Testis (tissue), 3 donors: ENCODE measurements around the gene PDIA4. TPM values are rescaled to one million over a fixed set of nuclear protein-coding genes. Genes with fewer than 3 reads are reported as not detected.
"Not testable (repeated sequence)": the region's sequence is repeated elsewhere in the genome, so short reads cannot be mapped to it uniquely, and the experiment has no call there.

Source experiments
- DNase-seq: peaks from one replicate; pipeline ENCODE4 v3.0.0-alpha.2; 2019
- H3K27ac ChIP-seq, 2 donors: fragments of 200-600 bp; sonication (generic); one replicate each; pipeline ENCODE4 v1.5.1; 2019
- H3K27me3 ChIP-seq: fragments of 200-600 bp; sonication (generic); one replicate; pipeline ENCODE4 v1.5.1; 2019
- H3K36me3 ChIP-seq: fragments of 200-600 bp; sonication (generic); one replicate; pipeline ENCODE4 v1.5.1; 2017; ENCODE audit warnings: low read depth; ENCODE audit errors: missing control alignments
- H3K4me1 ChIP-seq: fragments of 200-600 bp; sonication (generic); one replicate; pipeline ENCODE4 v1.5.1; 2019
- H3K4me3 ChIP-seq, 2 donors: fragments of 200-600 bp; sonication (generic); one replicate each; pipeline ENCODE4 v1.5.1; 2017 to 2019
- H3K9me3 ChIP-seq: fragments of 200-600 bp; sonication (generic); one replicate; pipeline ENCODE4 v1.5.1; 2017
- POLR2A ChIP-seq: fragments of 450-650 bp; IDR thresholded peaks from one replicate; pipeline ENCODE4 v1.6.1; 2017; ENCODE audit warnings: antibody characterized with exemption, mild to moderate bottlenecking, moderate library complexity
- WGBS, 2 donors: methylation state at CpG; one replicate each; pipeline ENCODE4 v1.1.5; 2018; 5-methylcytosine and 5-hydroxymethylcytosine counted together
- intact Hi-C: fragments of 100-400 bp; cut with DNase I; formaldehyde crosslinking; loops from one replicate; pipeline ENCODE4 v1.15.1; 2023; ENCODE audit warnings: low total_unique reads
- polyA plus RNA-seq: library from polyadenylated mRNA; stranded (reverse); fragments of 350-450 nt; fragmentation: Illumina TruSeq; extraction: RNeasy Lipid Tissue Mini Kit (QIAGEN cat#74804); gene quantifications from one replicate; pipeline ENCODE4 v1.2.3, GENCODE V29; 2014; ENCODE audit warnings: low read depth, low replicate concordance; ENCODE audit not compliant: insufficient read depth
- total RNA-seq, 2 donors: library from RNA; depleted of rRNA; stranded (reverse); fragments of >200 nt; gene quantifications; one replicate each; pipeline ENCODE4 v1.2.3, GENCODE V29; 2016
- TF ChIP-seq, protein P1 (sequence below), 3 experiments: fragments of 450-650 bp in 2 of 3; fragments of 200-600 bp in 1 of 3; sonication (generic) in 1 of 3; IDR thresholded peaks; one replicate each; pipeline ENCODE4 v1.5.1; 2016 to 2019; ENCODE audit warnings: antibody characterized with exemption in 3 of 3, mild to moderate bottlenecking in 2 of 3, moderate library complexity in 1 of 3

Gene PDIA4
- total and polyA plus RNA-seq, 3 donors from 2014 or later, result 59.3 to 86.5 (median 67.1) TPM

DNA sequence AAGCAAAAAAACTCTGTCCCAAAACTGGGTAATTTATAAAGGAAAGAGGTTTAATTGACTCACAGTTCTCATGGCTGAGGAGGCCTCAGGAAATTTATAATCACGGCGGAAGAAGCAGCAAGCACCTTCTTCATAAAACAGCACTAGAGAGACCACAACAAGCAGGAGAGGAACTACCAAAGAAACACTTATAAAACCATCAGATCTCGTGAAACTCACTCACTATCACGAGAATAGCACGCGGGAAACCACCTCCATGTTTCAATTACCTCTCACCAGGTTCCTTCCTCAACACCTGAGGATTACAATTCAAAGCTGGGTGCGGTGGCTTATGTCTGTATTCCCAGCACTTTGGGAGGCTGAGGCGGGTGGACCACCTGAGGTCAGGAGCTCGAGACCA lies 48.5 kb downstream of the PDIA4 start:
- H3K9me3 ChIP-seq, result no peaks in the 10 kb centered on the region
- H3K27ac ChIP-seq, result no peak overlapping the region
- TF ChIP-seq POLR2A, result no peak
- TF ChIP-seq, protein P1, sequence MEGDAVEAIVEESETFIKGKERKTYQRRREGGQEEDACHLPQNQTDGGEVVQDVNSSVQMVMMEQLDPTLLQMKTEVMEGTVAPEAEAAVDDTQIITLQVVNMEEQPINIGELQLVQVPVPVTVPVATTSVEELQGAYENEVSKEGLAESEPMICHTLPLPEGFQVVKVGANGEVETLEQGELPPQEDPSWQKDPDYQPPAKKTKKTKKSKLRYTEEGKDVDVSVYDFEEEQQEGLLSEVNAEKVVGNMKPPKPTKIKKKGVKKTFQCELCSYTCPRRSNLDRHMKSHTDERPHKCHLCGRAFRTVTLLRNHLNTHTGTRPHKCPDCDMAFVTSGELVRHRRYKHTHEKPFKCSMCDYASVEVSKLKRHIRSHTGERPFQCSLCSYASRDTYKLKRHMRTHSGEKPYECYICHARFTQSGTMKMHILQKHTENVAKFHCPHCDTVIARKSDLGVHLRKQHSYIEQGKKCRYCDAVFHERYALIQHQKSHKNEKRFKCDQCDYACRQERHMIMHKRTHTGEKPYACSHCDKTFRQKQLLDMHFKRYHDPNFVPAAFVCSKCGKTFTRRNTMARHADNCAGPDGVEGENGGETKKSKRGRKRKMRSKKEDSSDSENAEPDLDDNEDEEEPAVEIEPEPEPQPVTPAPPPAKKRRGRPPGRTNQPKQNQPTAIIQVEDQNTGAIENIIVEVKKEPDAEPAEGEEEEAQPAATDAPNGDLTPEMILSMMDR (IDR thresholded peaks at IDR 0.05), result no peak
- no peak overlapping the region for H3K4me3 ChIP-seq
- 71% methylated on average over 9 of the region's 9 CpGs for WGBS, 2 donors
- intact Hi-C loops, result no loop called here
- no peak for DNase-seq
- no peaks in the 10 kb centered on the region for H3K27me3 ChIP-seq
- H3K4me1 ChIP-seq, result peaks cover 8% of the 10 kb centered on the region
- no peaks in the 10 kb centered on the region for H3K36me3 ChIP-seq

DNA sequence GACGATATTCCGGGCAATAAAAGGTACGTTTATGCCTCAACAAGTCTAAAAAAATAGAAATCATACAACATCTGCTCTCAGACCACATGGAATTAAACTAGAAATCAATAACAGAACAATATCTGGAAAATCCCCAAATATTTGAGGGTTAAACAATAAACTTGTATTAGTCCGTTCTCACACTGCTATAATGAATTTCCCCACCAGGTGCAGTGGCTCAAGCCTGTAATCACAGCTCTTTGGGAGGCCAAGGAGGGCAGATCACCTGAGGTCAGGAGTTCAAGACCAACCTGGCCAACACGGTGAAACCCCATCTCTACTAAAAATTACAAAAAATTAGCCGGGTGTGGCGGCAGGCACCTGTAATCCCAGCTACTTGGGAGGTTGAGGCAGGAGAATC lies 49.2 kb downstream of the PDIA4 start:
- H3K9me3 ChIP-seq, H3K4me3 ChIP-seq, H3K27me3 ChIP-seq, H3K27ac ChIP-seq, intact Hi-C loops, H3K36me3 ChIP-seq, H3K4me1 ChIP-seq, DNase-seq: not testable (repeated sequence)
- WGBS, 2 donors, result 63 to 72% methylated on average over 7 of the region's 7 CpGs

DNA sequence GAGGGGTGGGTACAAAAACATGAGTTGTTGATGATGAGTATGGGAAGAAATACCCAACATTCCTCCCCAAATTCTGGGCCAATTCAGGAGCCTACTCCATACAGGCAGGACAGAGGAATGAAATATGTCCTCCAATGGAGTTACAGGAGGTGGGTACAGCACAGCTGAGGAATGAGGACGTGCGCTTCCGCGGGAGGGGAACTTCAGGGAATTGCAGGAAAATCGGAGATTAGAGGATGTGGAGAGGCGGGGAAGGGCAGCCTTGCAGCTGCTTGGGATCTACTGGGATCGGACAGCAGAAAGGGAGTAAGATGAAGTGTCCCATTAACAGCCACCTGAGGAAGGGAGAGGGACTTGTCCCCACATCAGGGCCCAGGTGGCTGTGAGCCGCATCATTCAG lies 50.2 kb downstream of the PDIA4 start:
- TF ChIP-seq POLR2A, result no peak
- TF ChIP-seq, protein P1 (IDR thresholded peaks at IDR 0.05), result no peak
- intact Hi-C loops, result no loop called here
- Histone ChIP-seq H3K4me3 (no peak overlapping the region), H3K36me3 (no peaks in the 10 kb centered on the region), H3K4me1 (no peaks in the 10 kb centered on the region), H3K9me3 (no peaks in the 10 kb centered on the region), H3K27ac (no peak overlapping the region), H3K27me3 (no peaks in the 10 kb centered on the region)
- DNase-seq, result no peak
- WGBS, 2 donors, result 30 to 43% methylated on average over 8 of the region's 8 CpGs

DNA sequence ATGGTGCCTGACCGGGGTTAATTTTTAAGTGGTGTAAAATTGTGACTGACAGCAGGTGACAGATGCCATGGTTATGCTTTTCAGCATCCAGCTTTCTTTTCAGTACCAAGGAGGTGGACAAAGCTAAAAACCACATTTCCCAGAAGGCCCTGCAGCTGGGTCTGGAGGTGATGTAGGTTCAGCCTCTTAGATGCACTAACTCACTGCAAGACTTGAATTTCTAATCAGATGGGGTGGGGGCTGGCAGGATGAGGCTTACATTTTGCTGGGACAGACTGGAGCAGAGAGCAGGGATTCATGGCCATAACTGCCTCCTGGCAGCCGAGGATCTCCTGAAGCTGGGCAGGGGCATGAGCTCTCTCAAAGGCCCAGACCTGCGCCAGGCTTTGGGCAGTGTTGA lies 52.4 kb downstream of the PDIA4 start:
- 75 to 100% methylated on average over 1 to 3 of the region's 3 CpGs for WGBS, 2 donors
- intact Hi-C loops, result no loop called here

DNA sequence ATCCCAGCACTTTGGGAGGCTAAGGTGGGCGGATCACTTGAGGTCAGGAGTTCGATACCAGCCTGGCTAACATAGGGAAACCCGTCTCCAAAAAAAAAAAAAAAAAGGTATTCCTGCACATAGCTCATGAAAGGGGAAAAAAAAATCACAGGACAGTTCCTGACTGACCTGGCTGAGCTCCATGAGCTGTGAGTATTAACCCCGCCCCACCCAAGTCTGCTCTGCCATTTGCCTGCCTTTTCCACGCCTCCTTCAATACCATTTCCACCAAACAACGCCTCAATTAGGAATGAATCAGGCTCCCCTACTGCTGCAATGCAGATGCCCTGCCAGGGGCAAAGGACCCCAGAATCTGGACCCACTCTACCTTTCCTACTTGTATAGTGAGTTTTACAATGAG lies 55.0 kb downstream of the PDIA4 start:
- WGBS, 2 donors, result 76 to 78% methylated on average over 6 of the region's 6 CpGs
- H3K4me3 ChIP-seq, result no peak overlapping the region
- H3K27ac ChIP-seq, result no peak overlapping the region
- TF ChIP-seq, protein P1 (IDR thresholded peaks at IDR 0.05), result no peak
- no peak for TF ChIP-seq POLR2A
- H3K4me1 ChIP-seq, result no peaks in the 10 kb centered on the region
- DNase-seq, result no peak
- no peaks in the 10 kb centered on the region for H3K36me3 ChIP-seq
- intact Hi-C loops, result no loop called here
- H3K9me3 ChIP-seq, result no peaks in the 10 kb centered on the region
- H3K27me3 ChIP-seq, result no peaks in the 10 kb centered on the region

More for the DNA sequence above, 52.4 kb downstream of the PDIA4 start:
- H3K4me3 ChIP-seq, result no peak overlapping the region
- no peak overlapping the region for H3K27ac ChIP-seq
- H3K4me1 ChIP-seq, result no peaks in the 10 kb centered on the region
- no peaks in the 10 kb centered on the region for H3K9me3 ChIP-seq
- no peaks in the 10 kb centered on the region for H3K36me3 ChIP-seq
- no peaks in the 10 kb centered on the region for H3K27me3 ChIP-seq
- DNase-seq, result no peak
- no peak for TF ChIP-seq POLR2A
- TF ChIP-seq, protein P1 (IDR thresholded peaks at IDR 0.05), result no peak
